Lower lobe of right lung (tissue), 2 donors: ENCODE results near the gene MAMSTR. TPM values are rescaled to one million over a fixed set of nuclear protein-coding genes. Genes with fewer than 3 reads are reported as not detected.
"Not testable (repeated sequence)": the region's sequence is repeated elsewhere in the genome, so short reads cannot be mapped to it uniquely, and the experiment has no call there.

Experiments used
- ATAC-seq, 2 donors: fragments of 200-7000 bp; cut with Tn5 transposase; one replicate each; pipeline ENCODE4 v1.9.1; 2020 to 2022; ENCODE audit warnings: mild to moderate bottlenecking in 2 of 2, moderate library complexity in 2 of 2
- DNase-seq: peaks from one replicate; pipeline ENCODE4 v3.0.0-alpha.2; 2020
- H3K27ac ChIP-seq: fragments of 200-600 bp; one replicate; pipeline ENCODE4 v1.8.0; 2022
- H3K27me3 ChIP-seq: fragments of 200-600 bp; one replicate; pipeline ENCODE4 v1.8.0; 2022; ENCODE audit warnings: low read depth
- H3K36me3 ChIP-seq: fragments of 200-600 bp; one replicate; pipeline ENCODE4 v1.8.0; 2022; ENCODE audit warnings: mild to moderate bottlenecking
- H3K4me1 ChIP-seq: fragments of 200-600 bp; one replicate; pipeline ENCODE4 v1.8.0; 2022
- H3K4me3 ChIP-seq: fragments of 200-600 bp; one replicate; pipeline ENCODE4 v1.8.0; 2022; ENCODE audit warnings: mild to moderate bottlenecking
- H3K9me3 ChIP-seq: fragments of 200-600 bp; one replicate; pipeline ENCODE4 v1.8.0; 2022
- intact Hi-C: fragments of 100-400 bp; cut with DNase I; formaldehyde crosslinking; loops from one replicate; pipeline ENCODE4 v1.11.0; 2022
- total RNA-seq: library from RNA; stranded (reverse); fragmentation: NEBNext Ultra II Directional; extraction: Animal tissue kit (Norgen Biotek cat#: 25700); gene quantifications from one replicate; pipeline ENCODE4 v1.2.1, GENCODE V29; 2021
- TF ChIP-seq, protein P1 (sequence below): fragments of 200-600 bp; IDR thresholded peaks from one replicate; pipeline ENCODE4 v1.8.0; 2022; ENCODE audit warnings: antibody characterized with exemption, mild to moderate bottlenecking
- donor health status: DM: no; HTN: yes; CAD: no; lungs with severe emphysema.

Gene MAMSTR
- total RNA-seq, 1 donor from 2014 or later: 1.5 TPM

- TF ChIP-seq, protein P1, sequence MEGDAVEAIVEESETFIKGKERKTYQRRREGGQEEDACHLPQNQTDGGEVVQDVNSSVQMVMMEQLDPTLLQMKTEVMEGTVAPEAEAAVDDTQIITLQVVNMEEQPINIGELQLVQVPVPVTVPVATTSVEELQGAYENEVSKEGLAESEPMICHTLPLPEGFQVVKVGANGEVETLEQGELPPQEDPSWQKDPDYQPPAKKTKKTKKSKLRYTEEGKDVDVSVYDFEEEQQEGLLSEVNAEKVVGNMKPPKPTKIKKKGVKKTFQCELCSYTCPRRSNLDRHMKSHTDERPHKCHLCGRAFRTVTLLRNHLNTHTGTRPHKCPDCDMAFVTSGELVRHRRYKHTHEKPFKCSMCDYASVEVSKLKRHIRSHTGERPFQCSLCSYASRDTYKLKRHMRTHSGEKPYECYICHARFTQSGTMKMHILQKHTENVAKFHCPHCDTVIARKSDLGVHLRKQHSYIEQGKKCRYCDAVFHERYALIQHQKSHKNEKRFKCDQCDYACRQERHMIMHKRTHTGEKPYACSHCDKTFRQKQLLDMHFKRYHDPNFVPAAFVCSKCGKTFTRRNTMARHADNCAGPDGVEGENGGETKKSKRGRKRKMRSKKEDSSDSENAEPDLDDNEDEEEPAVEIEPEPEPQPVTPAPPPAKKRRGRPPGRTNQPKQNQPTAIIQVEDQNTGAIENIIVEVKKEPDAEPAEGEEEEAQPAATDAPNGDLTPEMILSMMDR: no peak
- Histone ChIP-seq H3K36me3 (peaks cover 7% of the 10 kb centered on the region), H3K27me3 (no peaks in the 10 kb centered on the region), H3K9me3 (no peaks in the 10 kb centered on the region), H3K4me1 (no peaks in the 10 kb centered on the region), H3K4me3 (no peak overlapping the region), H3K27ac (no peak overlapping the region)
- intact Hi-C loops: no loop called here
- DNase-seq: no peak
- ATAC-seq: no peak
These were observed 16.2 kb downstream of the MAMSTR start for GRCh38 chr19:48703316-48703715.

DNA sequence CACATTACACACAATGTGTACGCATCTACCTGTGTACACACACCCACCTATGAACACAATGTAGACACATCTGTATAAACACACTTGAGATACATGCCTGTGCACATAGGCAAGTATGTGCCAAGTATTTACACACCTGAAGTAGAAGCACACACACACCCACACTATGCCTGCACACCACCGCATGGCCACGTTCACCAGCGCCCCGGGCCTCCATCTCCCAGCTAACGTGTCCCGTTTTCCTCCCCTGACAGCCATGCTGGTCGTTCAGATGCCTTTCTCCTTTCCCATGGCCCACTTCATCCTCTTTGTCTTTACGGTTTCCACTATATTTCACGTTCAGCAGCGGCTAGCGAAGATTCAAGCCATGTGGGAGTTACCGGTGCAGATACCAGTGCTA lies 16.8 kb downstream of the MAMSTR start:
- ATAC-seq: no peak
- no peaks in the 10 kb centered on the region for H3K9me3 ChIP-seq
- TF ChIP-seq, protein P1: no peak
- peaks cover 7% of the 10 kb centered on the region for H3K36me3 ChIP-seq
- H3K4me1 ChIP-seq: no peaks in the 10 kb centered on the region
- H3K27ac ChIP-seq: no peak overlapping the region
- intact Hi-C loops: no loop called here
- H3K27me3 ChIP-seq: no peaks in the 10 kb centered on the region
- no peak overlapping the region for H3K4me3 ChIP-seq
- DNase-seq: no peak

DNA sequence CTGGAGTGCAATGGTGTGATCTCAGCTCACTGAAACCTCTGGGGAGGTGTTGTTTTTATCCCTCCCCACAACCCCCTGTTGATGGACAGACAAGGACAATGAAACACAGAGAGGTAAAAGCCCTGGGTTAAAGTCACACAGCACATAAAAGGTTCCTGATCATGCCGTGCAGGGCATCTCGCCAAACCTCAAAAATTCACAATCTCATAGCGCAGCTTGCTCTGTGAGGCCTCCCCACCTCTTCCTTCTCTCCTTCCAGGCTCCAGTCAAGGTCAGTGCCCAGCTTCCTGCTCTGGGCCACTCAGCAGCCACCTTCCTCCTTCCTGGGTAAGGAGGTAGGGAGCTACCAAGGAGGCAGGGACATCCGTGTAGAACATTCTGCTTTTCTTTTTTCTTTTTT lies 21.5 kb downstream of the MAMSTR start:
- intact Hi-C loops: no loop called here
- Histone ChIP-seq H3K27ac (no peak overlapping the region), H3K4me3 (no peak overlapping the region), H3K27me3 (peaks cover 11% of the 10 kb centered on the region), H3K4me1 (peaks cover 9% of the 10 kb centered on the region), H3K36me3 (peaks cover 7% of the 10 kb centered on the region), H3K9me3 (no peaks in the 10 kb centered on the region)
- ATAC-seq (peak; percentile 52 to 66), DNase-seq (no peak)
- TF ChIP-seq, protein P1: no peak

GRCh38 chr19:48696353-48697010 lies 23.0 kb downstream of the MAMSTR start:
- DNase-seq (no peak), ATAC-seq (peak; percentile 47 to 58)
- Histone ChIP-seq H3K9me3 (no peaks in the 10 kb centered on the region), H3K4me3 (peak overlapping the region; percentile 41), H3K36me3 (peaks cover under 1% of the 10 kb centered on the region), H3K27me3 (peaks cover 11% of the 10 kb centered on the region), H3K4me1 (peaks cover 9% of the 10 kb centered on the region), H3K27ac (peak overlapping the region; percentile 46)
- TF ChIP-seq, protein P1: no peak
- intact Hi-C loops: no loop called here

DNA sequence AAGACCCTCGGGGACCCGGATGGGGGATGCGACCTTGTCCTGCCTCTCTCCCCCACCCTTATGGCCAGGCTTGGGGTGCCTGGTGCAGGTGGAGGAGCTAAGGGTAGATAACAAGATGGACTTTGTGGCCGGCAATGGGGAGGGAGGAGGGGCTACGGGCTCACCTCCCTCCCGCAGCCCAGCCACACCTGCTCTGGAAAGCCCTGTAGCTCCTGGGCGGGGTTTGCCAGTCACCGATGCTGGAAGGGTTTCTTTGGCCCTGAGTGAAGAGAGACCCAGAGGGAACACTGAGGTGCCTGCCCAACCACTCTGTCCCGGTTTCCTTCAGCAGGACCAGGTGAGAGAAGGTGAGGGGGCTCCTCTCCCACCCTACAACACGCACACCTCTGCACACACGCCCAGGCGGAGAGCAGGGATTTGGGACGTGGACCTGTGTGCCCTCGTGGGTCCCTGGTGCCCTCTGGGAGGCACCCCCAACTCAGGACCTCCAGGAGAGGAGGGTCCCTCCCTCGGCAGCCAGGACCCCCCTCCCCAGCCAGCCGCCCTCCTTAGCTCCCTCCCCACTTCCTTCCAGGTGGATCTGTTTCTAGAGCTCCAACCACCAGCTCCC lies 23.7 kb downstream of the MAMSTR start, which contains the start of gene FUT2:
FUT2 (plus strand) TSS at position 229 of the 610 bp plus-strand sequence. CDS start 6,986 bp downstream, outside the sequence.
- intact Hi-C loops: no loop called here
- Histone ChIP-seq H3K4me3 (peak within 1 kb of the TSS; percentile 41), H3K4me1 (peaks cover 9% of the 10 kb centered on the region), H3K36me3 (no peaks in the 10 kb centered on the region), H3K27me3 (peaks cover 11% of the 10 kb centered on the region), H3K9me3 (no peaks in the 10 kb centered on the region), H3K27ac (peak within 1 kb of the TSS; percentile 46)
- TF ChIP-seq, protein P1: no peak
- DNase-seq: no peak
- peak; percentile 72 for ATAC-seq

DNA sequence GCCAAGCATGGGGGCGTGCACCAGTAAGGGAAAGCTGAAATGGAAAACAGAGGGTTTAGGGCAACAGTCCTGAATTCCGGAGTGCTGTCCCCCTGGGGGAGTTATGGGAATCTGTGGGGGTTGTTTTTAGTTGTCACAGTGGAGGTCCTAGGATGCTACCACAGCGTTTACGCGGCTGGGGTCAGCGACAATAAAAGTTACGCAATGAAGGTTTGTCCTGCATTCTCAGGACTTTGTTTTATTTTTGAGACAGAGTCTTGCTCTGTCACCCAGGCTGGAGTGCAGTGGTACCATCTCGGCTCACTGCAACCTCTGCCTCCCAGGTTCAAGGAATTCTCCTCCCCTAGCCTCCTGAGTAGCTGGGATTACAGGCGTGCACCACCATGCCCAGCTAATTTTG lies 25.9 kb downstream of the MAMSTR start:
- H3K36me3 ChIP-seq, H3K4me1 ChIP-seq, intact Hi-C loops, H3K27ac ChIP-seq, ATAC-seq, H3K4me3 ChIP-seq, DNase-seq, H3K9me3 ChIP-seq: not testable (repeated sequence)
- H3K27me3 ChIP-seq: peaks cover 11% of the 10 kb centered on the region
